HG02623 (cell line): ENCODE results near the gene SMC1A.
"Not testable (repeated sequence)": the region's sequence is repeated elsewhere in the genome, so short reads cannot be mapped to it uniquely, and the experiment has no call there.

Experiments used
- ATAC-seq: cut with Tn5 transposase; IDR thresholded peaks from one replicate; pipeline ENCODE4 v1.9.1; 2021; ENCODE audit warnings: moderate library complexity; ENCODE audit not compliant: unreplicated experiment

SMC1A gene

GRCh38 chrX:53422086-53422860, at the start of gene SMC1A:
Gene SMC1A (minus strand): TSS chrX:53422654. CDS start chrX:53422600, 54 bp downstream.
- peak; percentile 89 for ATAC-seq

DNA sequence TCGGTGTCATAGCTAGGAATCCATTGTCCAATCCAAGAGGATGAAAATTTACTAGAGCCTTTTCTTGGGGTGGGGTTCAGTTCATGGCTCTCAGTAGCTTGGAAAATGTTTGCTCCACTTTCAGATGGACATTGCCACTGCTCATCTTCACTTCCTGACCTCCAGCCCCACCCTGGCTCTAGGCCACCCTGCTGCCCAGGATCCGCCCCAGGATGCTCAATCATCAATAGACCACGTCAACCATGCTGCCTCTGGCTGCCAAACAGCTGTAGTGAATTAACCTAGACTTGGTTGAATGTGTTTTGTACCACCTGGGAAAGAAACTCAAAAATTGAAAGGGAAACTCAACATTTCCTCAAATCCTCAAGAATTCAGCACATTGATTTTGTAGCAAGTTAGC, 48.9 kb upstream of the SMC1A start:
- ATAC-seq, result no peak

GRCh38 chrX:53468659-53469058, 46.2 kb upstream of the SMC1A start:
- ATAC-seq, result not testable (repeated sequence)

DNA sequence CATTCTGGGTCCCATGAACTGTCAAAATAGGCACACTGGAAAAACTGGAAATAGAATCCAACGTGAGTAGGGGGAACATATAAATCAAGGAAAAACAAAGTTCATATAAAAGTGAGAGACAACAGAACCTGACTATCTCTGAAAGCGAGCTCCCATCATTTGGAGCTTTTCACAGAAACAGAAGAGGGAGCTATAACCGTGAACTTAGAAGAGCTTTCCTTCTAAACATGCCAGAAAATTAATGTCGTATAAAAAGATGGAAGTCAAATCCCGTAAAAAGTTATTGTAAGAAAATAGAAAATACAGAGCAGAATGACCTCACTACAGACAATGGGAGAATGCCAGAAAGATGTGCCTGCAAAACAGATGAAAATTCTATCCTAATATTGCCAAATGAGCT, 35.6 kb upstream of the SMC1A start:
- no peak for ATAC-seq

- ATAC-seq, result no peak
Measured at GRCh38 chrX:53456254-53456653, 33.8 kb upstream of the SMC1A start.

DNA sequence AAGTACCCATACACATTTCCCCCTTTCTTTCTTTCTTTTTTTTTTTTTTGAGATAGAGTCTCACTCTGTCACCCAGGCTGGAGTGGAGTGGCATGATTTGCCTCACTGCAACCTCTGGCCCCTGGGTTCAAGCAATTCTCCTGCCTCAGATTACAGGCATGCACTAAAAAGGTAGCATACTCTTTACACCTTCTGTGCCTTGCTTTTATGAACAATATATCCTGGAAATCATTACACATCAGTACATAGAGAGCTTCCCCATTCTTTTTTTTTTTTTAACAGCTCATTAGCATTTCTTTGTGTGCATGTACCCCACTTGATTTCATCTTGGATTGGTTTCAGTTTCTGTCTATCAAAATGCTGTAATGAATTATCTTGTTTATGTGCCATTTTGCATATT, 30.4 kb upstream of the SMC1A start:
- ATAC-seq, result no peak

DNA sequence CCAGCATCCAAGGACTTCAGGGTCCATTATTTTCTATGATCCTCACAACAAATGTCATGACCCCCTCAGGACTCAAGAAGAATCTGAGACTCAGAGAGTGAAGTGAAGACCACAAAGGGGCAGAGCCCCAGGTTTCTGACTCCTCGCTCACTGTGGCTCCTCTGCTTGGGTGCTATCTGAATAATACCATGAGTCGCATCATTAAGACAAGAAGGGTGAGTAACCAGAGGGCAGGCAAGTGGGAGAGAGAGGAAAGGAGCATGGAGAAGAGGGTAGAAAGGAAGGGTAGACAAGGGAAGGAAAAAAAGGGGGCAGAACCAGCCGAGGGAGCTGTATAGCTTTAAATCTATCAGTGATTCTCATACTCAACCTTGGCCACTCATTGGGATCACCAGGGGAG, 27.2 kb upstream of the SMC1A start:
- ATAC-seq, result no peak

- ATAC-seq, result no peak
Measured at GRCh38 chrX:53447441-53447840, 25.0 kb upstream of the SMC1A start.

GRCh38 chrX:53445977-53446376, 23.5 kb upstream of the SMC1A start:
- ATAC-seq, result no peak

DNA sequence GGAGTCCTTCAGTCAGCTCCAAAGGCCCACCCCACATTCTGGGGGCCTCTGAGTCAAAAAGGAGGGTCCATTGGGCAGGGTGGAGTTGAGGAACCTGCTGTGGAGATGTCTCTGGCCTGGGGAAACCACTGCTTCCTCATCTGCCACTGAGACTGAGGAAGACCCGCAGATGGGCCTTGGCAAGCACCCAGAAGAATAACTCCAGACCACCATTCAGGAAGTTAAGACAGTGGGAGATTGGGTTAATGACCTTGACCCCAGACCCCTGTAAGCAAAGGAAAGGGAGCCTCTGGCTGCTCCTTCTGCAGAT, 19.8 kb upstream of the SMC1A start:
- ATAC-seq, result no peak

DNA sequence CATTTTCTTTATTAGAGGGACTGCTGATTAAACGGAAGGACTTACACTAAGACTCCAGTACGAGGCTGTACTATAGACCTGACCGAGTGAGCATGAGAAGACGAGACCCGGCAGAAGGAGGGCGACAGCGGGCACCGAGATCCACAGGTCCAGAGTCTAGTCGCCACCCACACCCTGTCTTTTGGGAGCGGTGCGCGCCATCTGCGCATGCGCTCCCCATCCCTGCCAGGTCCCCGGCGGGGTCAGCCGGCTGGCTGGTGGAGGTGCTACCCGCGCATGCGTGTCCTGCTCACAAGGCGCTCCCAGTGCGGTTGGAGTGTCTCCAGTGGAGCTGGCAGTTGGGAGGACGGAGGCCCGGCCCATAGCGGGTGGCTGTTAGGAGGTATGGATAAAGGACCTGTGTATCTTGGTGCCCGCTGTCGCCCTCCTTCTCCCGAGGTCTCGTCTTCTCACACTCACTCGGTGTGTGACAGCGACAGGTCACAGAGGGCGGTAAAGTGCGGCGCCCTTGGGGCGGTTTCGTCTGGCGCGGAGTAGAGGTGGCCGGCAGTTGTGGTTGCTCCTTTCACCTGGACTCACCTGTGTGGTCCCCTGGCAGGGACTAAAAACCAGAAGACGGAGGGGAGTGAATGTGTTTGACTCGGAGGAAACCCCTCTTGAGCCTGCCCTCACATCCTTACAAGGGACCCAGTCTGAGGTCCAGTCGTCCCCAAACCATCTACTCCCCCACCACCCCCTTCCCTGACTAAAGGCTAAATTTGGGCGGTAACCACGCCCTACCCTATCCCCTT, 19.3 kb upstream of the SMC1A start:
- ATAC-seq, result peak; percentile 69

DNA sequence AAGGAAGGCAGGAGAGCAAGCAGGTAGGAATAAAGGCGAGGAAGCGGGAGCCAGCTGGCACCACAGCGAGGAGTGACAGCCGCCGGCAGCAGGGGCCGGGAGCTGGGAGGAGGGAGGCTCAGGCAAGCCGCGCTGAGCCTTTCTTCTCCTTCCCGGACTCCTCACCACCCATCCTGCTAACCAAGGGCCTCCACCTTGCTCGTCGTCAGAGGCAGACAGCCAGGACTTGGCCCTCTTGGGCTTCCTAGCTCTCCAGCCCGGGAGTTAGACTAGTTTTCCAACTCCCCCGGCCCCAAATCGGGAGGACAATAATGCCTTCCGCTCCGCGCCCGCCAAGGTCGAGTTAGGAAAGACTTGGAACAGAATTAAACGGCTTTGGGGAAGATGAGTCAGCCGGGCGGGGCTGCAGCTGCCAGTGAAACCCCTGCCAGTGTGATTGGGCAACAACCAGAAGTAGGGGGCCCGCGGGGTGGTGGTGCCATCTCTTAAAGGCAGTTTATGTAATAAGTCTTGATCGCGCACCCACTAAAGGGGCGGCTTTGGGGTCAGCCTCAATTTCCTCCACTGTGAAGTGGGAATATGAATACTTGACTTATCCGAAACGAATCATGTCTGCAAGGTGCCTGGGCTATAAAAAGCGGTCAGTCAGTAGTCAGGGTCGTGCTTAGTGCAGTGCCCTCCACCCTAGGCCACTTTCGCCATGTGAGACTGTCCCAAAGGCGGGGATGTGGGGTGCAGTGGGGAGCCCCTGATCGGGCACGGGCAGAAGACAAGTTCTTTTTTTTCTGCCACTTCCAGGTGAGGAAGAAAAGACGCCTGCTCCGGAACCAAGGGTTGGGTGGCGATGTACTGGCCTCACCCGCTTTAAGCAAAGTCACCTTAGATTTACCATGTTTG, 18.4 kb upstream of the SMC1A start:
- no peak for ATAC-seq

GRCh38 chrX:53440101-53440500, 17.6 kb upstream of the SMC1A start:
- no peak for ATAC-seq

DNA sequence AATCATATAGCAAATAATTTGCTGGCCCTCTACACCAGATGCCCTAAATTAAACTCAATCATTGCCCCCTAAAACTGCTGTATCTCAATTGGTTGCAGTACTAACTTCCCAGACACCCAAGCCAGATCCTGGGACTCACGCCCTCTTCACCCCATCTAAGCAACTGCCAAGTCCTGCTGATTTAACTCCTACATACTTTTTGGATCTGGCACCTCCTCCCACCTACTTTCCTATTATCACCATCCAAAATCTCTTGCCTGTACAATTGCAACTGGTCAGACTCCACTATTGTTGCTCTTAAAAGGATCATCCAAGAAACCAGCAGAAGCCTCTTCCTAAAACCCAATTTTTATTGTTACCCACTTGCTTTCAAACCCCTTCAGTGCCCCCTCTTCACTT, 16.4 kb upstream of the SMC1A start:
- no peak for ATAC-seq

DNA sequence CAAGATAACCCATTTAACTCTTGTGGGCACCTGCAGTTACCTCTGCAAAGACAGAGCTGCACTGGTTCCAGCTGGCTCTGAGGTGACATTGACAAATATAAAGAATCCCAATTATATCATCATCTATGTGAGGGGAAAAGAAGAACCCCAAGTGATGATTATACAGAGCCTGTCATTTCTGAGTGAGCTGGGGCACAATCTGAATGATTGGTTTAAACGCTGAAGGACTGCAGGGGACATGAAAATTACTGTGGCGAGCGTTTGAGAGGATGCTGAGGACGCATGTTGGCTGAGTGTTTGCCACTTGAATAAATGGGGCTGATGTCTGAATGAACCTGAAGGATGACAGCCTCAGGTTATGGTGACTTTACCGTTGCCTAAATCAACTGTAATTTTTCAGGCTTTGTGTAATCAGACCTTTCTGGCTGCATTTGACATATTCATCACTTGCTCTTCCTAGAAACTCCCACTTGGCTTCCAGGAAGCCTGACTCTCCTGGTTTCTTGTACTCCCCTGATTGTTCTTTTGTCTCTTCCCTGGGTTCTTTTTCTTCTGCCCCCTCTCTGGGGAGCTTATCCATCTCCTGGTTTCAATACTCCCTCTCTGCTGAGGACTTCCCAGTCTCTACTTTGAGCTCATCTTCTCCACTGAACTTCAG, 15.8 kb upstream of the SMC1A start:
- no peak for ATAC-seq

DNA sequence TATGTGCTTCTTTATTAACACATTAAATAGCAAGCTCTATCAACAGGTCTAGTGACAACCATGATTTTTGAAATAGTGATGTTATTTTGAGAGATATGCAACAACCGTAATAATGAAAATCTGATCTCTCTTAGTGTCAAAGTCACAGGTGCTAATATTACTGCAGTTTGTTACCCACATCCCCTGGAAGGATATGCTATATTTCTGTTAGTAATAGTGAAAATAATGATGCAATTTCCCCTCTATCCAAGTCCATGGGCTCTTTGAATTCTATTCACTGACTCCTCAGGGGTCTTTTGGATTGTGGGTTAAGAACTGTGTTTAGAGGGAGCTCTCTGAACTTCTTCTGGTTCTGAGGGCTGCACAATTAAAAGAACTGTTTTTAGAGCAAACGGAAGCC, 14.8 kb upstream of the SMC1A start:
- ATAC-seq, result no peak

DNA sequence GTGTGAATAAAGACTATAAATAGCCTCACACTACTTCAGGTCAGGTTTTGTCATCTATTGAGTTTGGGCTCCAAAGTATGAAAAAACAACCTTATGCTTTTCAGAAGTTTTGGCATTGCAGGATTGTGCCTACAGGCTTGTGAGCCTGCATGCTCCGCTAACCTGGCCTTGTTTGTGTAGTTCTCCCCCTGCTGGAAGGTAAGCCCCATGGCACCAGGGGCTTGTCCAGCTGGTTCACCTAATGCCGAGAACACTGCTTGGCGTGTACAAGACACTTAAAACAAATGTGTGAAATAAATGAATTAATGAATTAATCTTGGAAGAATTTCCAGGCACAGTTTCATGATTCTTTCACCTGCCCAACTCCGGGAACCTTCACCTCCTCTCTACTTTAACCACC, 13.5 kb upstream of the SMC1A start:
- peak; percentile 57 for ATAC-seq

DNA sequence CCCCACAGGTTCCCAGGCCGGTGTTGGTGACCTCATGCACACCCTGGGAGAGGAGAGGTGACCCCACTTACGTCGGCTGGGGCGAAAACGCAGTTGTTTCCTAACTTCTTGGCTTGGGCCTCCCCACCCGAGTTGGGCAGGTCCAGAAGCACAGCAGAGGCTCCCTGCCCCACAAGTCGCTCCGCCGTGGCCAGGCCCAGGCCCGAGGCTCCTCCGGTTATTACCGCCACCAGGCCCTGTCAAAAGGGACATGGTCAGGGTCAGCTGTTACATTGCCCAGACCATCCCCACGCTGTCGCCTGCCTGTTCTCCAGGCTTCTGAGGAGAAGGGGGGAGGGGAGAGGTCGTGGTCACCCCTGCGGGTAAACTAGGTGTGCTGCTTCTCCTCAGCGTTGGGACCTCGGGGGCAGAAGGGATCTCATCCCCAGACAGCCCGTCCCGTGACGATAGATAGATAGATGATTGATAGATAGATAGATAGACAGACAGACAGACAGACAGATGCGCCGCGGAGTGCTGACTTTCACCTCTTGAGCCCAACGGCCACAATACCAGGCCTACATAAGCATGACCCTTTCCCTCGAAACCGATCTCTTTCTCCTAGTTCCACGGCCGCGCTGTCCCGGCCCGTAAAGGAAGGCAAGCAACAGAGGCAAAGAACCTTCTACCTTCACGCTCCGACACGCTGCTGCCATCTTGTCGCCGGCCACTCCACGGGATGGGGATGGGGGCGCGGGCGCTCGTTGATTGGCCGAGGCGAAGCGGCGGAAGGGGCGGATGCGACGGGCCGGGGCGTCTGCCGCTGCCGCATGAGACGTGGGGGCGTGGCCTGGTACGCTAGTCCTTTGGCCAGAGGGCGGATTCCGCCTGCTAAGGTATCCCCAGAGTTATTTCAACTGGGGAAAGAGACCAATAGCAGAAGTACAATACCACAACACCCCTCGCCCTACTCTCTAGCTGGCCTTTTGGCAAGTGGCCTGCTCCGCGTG, 11.5 kb upstream of the SMC1A start, which contains the start of gene HSD17B10:
Gene HSD17B10 (minus strand): TSS at position 720 of the 989 bp plus-strand sequence. CDS start 25 bp downstream, at position 695.
- peak; percentile 94 for ATAC-seq

DNA sequence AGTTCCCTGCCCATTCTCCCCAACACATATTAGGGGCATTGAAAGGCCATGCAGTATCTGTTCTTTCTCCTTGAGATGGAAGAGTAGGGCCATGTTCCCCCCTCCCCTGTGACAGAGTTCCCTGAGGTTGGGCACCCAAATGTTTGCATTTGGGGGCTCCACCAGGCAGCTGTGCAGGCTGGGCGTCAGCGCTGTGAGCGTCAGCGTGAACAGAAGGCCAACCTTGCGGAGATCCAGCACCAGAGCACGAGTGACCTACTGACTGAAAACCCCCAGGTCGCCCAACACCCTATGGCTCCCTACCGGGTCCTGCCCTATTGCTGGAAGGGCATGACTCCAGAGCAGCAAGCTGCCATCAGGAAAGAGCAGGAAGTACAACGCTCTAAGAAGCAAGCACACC, 7.8 kb upstream of the SMC1A start:
- no peak for ATAC-seq

GRCh38 chrX:53429755-53430154, 7.3 kb upstream of the SMC1A start:
- ATAC-seq, result no peak
